ENCODE results near the gene NFATC2IP. TPM values are rescaled to one million over a fixed set of nuclear protein-coding genes. Genes with fewer than 3 reads are reported as not detected.
A peak's percentile ranks its signal among the peaks of the same experiment; 100 is the strongest.

Gene NFATC2IP
- total and polyA plus RNA-seq, 2 of the 8 experiments (the other 6 are each of a cell fraction or from before 2014, with no cell fraction given), result 54.4 to 71.5 TPM

DNA sequence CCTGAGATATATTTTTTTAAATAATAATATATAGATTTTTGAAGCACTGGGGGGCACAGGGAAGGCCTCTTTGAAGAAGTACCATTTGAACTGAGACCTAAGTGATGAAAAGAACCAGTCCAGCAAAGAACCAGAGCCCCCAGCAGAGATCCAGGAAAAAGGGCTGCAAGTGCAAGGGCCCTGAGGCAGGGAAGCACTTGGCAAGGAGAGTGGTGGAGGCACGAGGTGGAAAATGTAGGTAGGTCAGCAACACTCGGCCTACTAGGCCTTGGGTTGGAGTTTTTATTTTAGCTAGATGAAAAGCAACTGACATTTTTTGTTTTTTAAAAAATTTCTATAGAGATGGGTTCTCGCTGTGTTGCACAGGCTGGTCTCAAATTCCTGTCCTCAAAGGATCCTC lies 20.5 kb upstream of the NFATC2IP start:
- Histone ChIP-seq H3K4me1 (replicated peaks in 1 of 4; ENCODE audit: control insufficient read depth in 3 of 4, insufficient read depth in 4 of 4, low read length in 3 of 4) (no peaks in the 10 kb centered on the region), H3K23me2 (ENCODE audit: low read depth, low read length) (peaks cover 6% of the 10 kb centered on the region), H3K9ac (replicated peaks in 1 of 4; ENCODE audit: extremely low read depth in 1 of 4, low read depth in 3 of 4, low read length in 3 of 4) (no peak overlapping the region), H4K8ac (ENCODE audit: extremely low read depth, insufficient read depth, low read length) (no peak overlapping the region), H4K20me1 (replicated peaks in 1 of 2; ENCODE audit: control insufficient read depth in 1 of 2, insufficient read depth in 2 of 2, low read length in 2 of 2) (no peaks in the 10 kb centered on the region), H3K4me2 (ENCODE audit: insufficient read depth in 1 of 2, low read depth in 2 of 2, low read length in 2 of 2) (no peak overlapping the region), H2BK20ac (ENCODE audit: low read length) (no peak overlapping the region), H2AK5ac (ENCODE audit: low read depth, low read length) (no peak overlapping the region), H3K23ac (ENCODE audit: insufficient read length) (no peak overlapping the region), H3K27me3 (replicated peaks in 1 of 4; ENCODE audit: control insufficient read depth in 3 of 4, extremely low read depth in 1 of 4, insufficient read depth in 3 of 4, low read length in 3 of 4) (no peaks in the 10 kb centered on the region), H3K9me3 (ENCODE audit: insufficient read depth in 2 of 2, low read depth in 1 of 2, low read length in 1 of 2) (no peaks in the 10 kb centered on the region), H3K79me2 (ENCODE audit: control insufficient read depth in 1 of 2, insufficient read depth in 2 of 2, low read length in 2 of 2) (no peaks in the 10 kb centered on the region), H3K18ac (ENCODE audit: extremely low read depth, low read length) (no peak overlapping the region), H3K56ac (replicated peaks; ENCODE audit: insufficient read length, low read depth, low read length) (no peak overlapping the region), H2AFZ (ENCODE audit: low read length) (no peak overlapping the region), H3K4me3 (ENCODE audit: extremely low read depth in 1 of 4, insufficient read depth in 2 of 4, low read depth in 3 of 4, low read length in 4 of 4) (no peak overlapping the region), H2BK120ac (replicated peaks; ENCODE audit: low read depth, low read length) (no peak overlapping the region), H2BK5ac (ENCODE audit: low read depth, low read length) (no peak overlapping the region), H3K79me1 (ENCODE audit: low read depth, low read length) (no peaks in the 10 kb centered on the region), H4K91ac (replicated peaks; ENCODE audit: insufficient read length, low read length) (no peak overlapping the region), H3K4ac (replicated peaks; ENCODE audit: insufficient read length, low read depth, low read length) (no peak overlapping the region), H2BK12ac (ENCODE audit: low read depth, low read length) (no peak overlapping the region), H3K36me3 (ENCODE audit: control insufficient read depth in 2 of 4, insufficient read depth in 4 of 4, low read length in 3 of 4) (no peaks in the 10 kb centered on the region), H3K27ac (ENCODE audit: low read depth, low read length) (no peak overlapping the region), H3K14ac (ENCODE audit: insufficient read length) (no peak overlapping the region), H4K5ac (ENCODE audit: insufficient read length, low read depth, low read length) (no peak overlapping the region), H2BK15ac (ENCODE audit: low read length) (no peak overlapping the region)
- DNase-seq (ENCODE audit: low read depth in 1 of 2, low spot score in 2 of 2) (no peak), FAIRE-seq (no peak)
- TF ChIP-seq KDM1A (IDR thresholded peaks at IDR 0.05; ENCODE audit: borderline replicate concordance, low read length) (0 out of 2 replicates have a peak, but pooled peaks have one; percentile 35), KDM4A (IDR thresholded peaks at IDR 0.05; ENCODE audit: low read depth, low read length, severe bottlenecking) (no peak)
- ChIA-PET CTCF (ENCODE audit: partially characterized antibody) (interaction anchor here (3.6 kb wide), 1 partner anchor 13 kb away, joined by 32 read pairs; no protein-coding TSS in a partner anchor), POLR2A (ENCODE audit: partially characterized antibody) (interaction anchor here (1.7 kb wide), 1 partner anchor 108 kb away, joined by 3 read pairs; the partner anchor contains the start of gene ATXN2L)
- WGBS, 2 experiments (ENCODE audit: extremely low coverage in 1 of 2, insufficient coverage in 1 of 2, insufficient read length in 1 of 2, insufficient replicate concordance in 2 of 2, low coverage in 1 of 2, low lambda C conversion rate in 2 of 2, missing lambda C conversion rate in 1 of 2), result 92% methylated on average over 3 of the region's 3 CpGs; no CpG with 5 or more reads in 1 of the 2 experiments

Data from H1 (cell line).